Measurements from ENCODE around the gene KIF14. TPM values are rescaled to one million over a fixed set of nuclear protein-coding genes. Genes with fewer than 3 reads are reported as not detected.

KIF14 gene
- total and polyA plus RNA-seq, 2 of the 13 experiments (the other 11 are each of a cell fraction or from before 2014, with no cell fraction given) = 3.3 to 11.2 TPM

GRCh38 chr1:200640373-200640962, 19.9 kb upstream of the KIF14 start:
- no peak overlapping the region for H3K4me2 ChIP-seq (ENCODE audit: low read depth, low read length)
- intact Hi-C loops (cut with micrococcal nuclease; ENCODE audit: unreplicated experiment) = no loop called here
- no peaks in the 10 kb centered on the region for H3K4me1 ChIP-seq (ENCODE audit: insufficient read depth, low read length)
- ChIA-PET POLR2A (no interaction called here), CTCF (ENCODE audit: low intra/inter-chr PET ratio, low total read pairs) (no interaction called here)
- H3K79me2 ChIP-seq (ENCODE audit: insufficient read depth, low read length) = no peaks in the 10 kb centered on the region
- ATAC-seq (no peak), FAIRE-seq (no peak), DNase-seq (ENCODE audit: low spot score) (no peak)
- H3K4me3 ChIP-seq (replicated peaks in 1 of 3; ENCODE audit: insufficient read depth in 1 of 3, low read depth in 2 of 3, low read length in 3 of 3) = no peak overlapping the region
- no peak overlapping the region for H3K27ac ChIP-seq (ENCODE audit: extremely low read length, insufficient read depth, low read length)
- H4K20me1 ChIP-seq (ENCODE audit: insufficient read depth, low read length) = no peaks in the 10 kb centered on the region
- H3K9ac ChIP-seq (ENCODE audit: insufficient read depth, low read depth, low read length) = no peak overlapping the region
- WGBS (ENCODE audit: low lambda C conversion rate) = 97% methylated on average over 4 of the region's 4 CpGs
- H3K9me3 ChIP-seq (ENCODE audit: low read length) = no peaks in the 10 kb centered on the region
- H3K27me3 ChIP-seq (ENCODE audit: control insufficient read depth in 1 of 2, insufficient read depth in 2 of 2, low read length in 2 of 2) = no peaks in the 10 kb centered on the region
- H3K36me3 ChIP-seq (replicated peaks in 1 of 2; ENCODE audit: control insufficient read depth in 1 of 2, insufficient read depth in 2 of 2, low read length in 2 of 2) = no peaks in the 10 kb centered on the region
- in situ Hi-C loops (cut with HindIII; ENCODE audit: extremely low pct_ligation_motif_present, low pct_unique_long_range_greater_than_20kb) = no loop called here
- no TSS peak for BruUV-seq (replicated peaks)
- H2AFZ ChIP-seq (ENCODE audit: low read length) = no peak overlapping the region
- TF ChIP-seq ZNF570 (CRISPR knock-in tag; IDR thresholded peaks at IDR 0.05; ENCODE audit: borderline replicate concordance) = no peak

- no peak overlapping the region for H2AFZ ChIP-seq (ENCODE audit: low read length)
- no TSS peak for BruUV-seq (replicated peaks)
- no peak overlapping the region for H3K4me3 ChIP-seq (replicated peaks in 1 of 3; ENCODE audit: insufficient read depth in 1 of 3, low read depth in 2 of 3, low read length in 3 of 3)
- ChIA-PET CTCF (ENCODE audit: low intra/inter-chr PET ratio, low total read pairs) (no interaction called here), POLR2A (no interaction called here)
- no peak for DNase-seq (ENCODE audit: low spot score)
- H3K27me3 ChIP-seq (ENCODE audit: control insufficient read depth in 1 of 2, insufficient read depth in 2 of 2, low read length in 2 of 2) = no peaks in the 10 kb centered on the region
- H3K27ac ChIP-seq (ENCODE audit: extremely low read length, insufficient read depth, low read length) = no peak overlapping the region
- H3K79me2 ChIP-seq (ENCODE audit: insufficient read depth, low read length) = no peaks in the 10 kb centered on the region
- TF ChIP-seq ZNF660 (CRISPR knock-in tag; IDR thresholded peaks at IDR 0.05; ENCODE audit: borderline replicate concordance, low read depth) = no peak
- no peak for TF ChIP-seq HOXA9 (CRISPR knock-in tag; IDR thresholded peaks at IDR 0.05; ENCODE audit: borderline replicate concordance)
- TF ChIP-seq FOXO1 (CRISPR knock-in tag; IDR thresholded peaks at IDR 0.05) = no peak
- TF ChIP-seq FLYWCH1 (CRISPR knock-in tag; IDR thresholded peaks at IDR 0.05) = no peak
- no peak for TF ChIP-seq KLF13 (CRISPR knock-in tag; IDR thresholded peaks at IDR 0.05)
- TF ChIP-seq ZNF83 (CRISPR knock-in tag; IDR thresholded peaks at IDR 0.05; ENCODE audit: borderline replicate concordance) = no peak
- no peak for TF ChIP-seq FOXC1 (CRISPR knock-in tag; IDR thresholded peaks at IDR 0.05; ENCODE audit: borderline replicate concordance)
- no peak for TF ChIP-seq TCF7 (IDR thresholded peaks at IDR 0.05; ENCODE audit: low read depth)
- no peak for TF ChIP-seq ZNF275 (CRISPR knock-in tag; IDR thresholded peaks at IDR 0.05; ENCODE audit: borderline replicate concordance)
- TF ChIP-seq ZFP41 (CRISPR knock-in tag; IDR thresholded peaks at IDR 0.05; ENCODE audit: borderline replicate concordance) = no peak
- TF ChIP-seq ONECUT2 (CRISPR knock-in tag; IDR thresholded peaks at IDR 0.05) = no peak
- no peak for TF ChIP-seq ZNF235 (CRISPR knock-in tag; IDR thresholded peaks at IDR 0.05; ENCODE audit: borderline replicate concordance)
- TF ChIP-seq TCF7L2 (IDR thresholded peaks at IDR 0.05; ENCODE audit: low read depth, low read length) = no peak
- no peak for TF ChIP-seq ZNF12 (CRISPR knock-in tag; IDR thresholded peaks at IDR 0.05)
- no peak for FAIRE-seq
- H3K4me1 ChIP-seq (ENCODE audit: insufficient read depth, low read length) = no peaks in the 10 kb centered on the region
- no peaks in the 10 kb centered on the region for H4K20me1 ChIP-seq (ENCODE audit: insufficient read depth, low read length)
- intact Hi-C loops (cut with micrococcal nuclease; ENCODE audit: unreplicated experiment) (no loop called here), in situ Hi-C loops (cut with HindIII; ENCODE audit: extremely low pct_ligation_motif_present, low pct_unique_long_range_greater_than_20kb) (no loop called here)
- H3K4me2 ChIP-seq (ENCODE audit: low read depth, low read length) = no peak overlapping the region
- no peaks in the 10 kb centered on the region for H3K9me3 ChIP-seq (ENCODE audit: low read length)
- H3K36me3 ChIP-seq (replicated peaks in 1 of 2; ENCODE audit: control insufficient read depth in 1 of 2, insufficient read depth in 2 of 2, low read length in 2 of 2) = no peaks in the 10 kb centered on the region
- WGBS (ENCODE audit: low lambda C conversion rate) = 73% methylated on average over 7 of the region's 7 CpGs
- ATAC-seq = peak; percentile 33; the same call in 1 of the 3 replicates
- H3K9ac ChIP-seq (ENCODE audit: insufficient read depth, low read depth, low read length) = no peak overlapping the region
Observed at GRCh38 chr1:200638073-200638472, 17.5 kb upstream of the KIF14 start.
